Measurements from ENCODE around the gene FSTL4.

DNA sequence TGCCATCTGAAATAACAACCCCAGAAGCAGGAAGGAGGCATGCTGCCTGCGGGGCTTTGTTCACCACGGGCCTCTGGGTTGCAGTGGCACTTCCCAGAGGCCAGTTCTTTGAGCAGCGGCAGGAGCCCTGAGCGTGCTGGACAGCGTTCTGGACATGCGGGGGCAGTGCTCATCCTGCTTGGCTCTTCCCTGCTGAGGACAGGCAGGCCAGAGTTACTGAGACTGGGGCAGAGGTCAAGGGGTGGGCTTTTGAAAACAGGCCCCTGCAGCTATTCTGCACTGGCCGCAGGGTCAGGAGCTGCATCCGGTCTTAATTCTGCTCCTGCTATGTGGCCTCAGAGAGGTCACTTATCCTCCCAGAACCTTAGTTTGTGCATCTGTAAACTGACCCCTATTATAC, 258.6 kb downstream of the FSTL4 start:
- TF ChIP-seq, protein P1, sequence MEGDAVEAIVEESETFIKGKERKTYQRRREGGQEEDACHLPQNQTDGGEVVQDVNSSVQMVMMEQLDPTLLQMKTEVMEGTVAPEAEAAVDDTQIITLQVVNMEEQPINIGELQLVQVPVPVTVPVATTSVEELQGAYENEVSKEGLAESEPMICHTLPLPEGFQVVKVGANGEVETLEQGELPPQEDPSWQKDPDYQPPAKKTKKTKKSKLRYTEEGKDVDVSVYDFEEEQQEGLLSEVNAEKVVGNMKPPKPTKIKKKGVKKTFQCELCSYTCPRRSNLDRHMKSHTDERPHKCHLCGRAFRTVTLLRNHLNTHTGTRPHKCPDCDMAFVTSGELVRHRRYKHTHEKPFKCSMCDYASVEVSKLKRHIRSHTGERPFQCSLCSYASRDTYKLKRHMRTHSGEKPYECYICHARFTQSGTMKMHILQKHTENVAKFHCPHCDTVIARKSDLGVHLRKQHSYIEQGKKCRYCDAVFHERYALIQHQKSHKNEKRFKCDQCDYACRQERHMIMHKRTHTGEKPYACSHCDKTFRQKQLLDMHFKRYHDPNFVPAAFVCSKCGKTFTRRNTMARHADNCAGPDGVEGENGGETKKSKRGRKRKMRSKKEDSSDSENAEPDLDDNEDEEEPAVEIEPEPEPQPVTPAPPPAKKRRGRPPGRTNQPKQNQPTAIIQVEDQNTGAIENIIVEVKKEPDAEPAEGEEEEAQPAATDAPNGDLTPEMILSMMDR (CRISPR knock-in tag; IDR thresholded peaks at IDR 0.05), result peak; percentile 23; the same call in 1 of the 2 replicates
- no peak for TF ChIP-seq EEA1 (CRISPR knock-in tag; IDR thresholded peaks at IDR 0.05; ENCODE audit: borderline replicate concordance)
- TF ChIP-seq POLR2AphosphoS5 (IDR thresholded peaks at IDR 0.05; ENCODE audit: low read depth, low read length), result no peak
- TF ChIP-seq ZNF781 (CRISPR knock-in tag; IDR thresholded peaks at IDR 0.05; ENCODE audit: borderline replicate concordance, not compliant biosample characterization), result no peak
- no peak for TF ChIP-seq ETV5 (CRISPR knock-in tag; IDR thresholded peaks at IDR 0.05; ENCODE audit: borderline replicate concordance)
- TF ChIP-seq YY1 (IDR thresholded peaks at IDR 0.05; ENCODE audit: insufficient read depth, insufficient replicate concordance, low read depth, low read length), result no peak
- no peak for TF ChIP-seq POLR2A (IDR thresholded peaks at IDR 0.05; ENCODE audit: insufficient read depth in 1 of 2, low read depth in 2 of 2, low read length in 2 of 2)

Measured in HepG2 (cell line).